Ishikawa (cell line): Measurements from ENCODE around the gene GRXCR1.

ENCODE experiments used
- EP300 ChIP-seq: IDR thresholded peaks from 2 replicates; pipeline ENCODE4 v1.6.1; 2012; ENCODE audit warnings: borderline replicate concordance
- FOXM1 ChIP-seq: IDR thresholded peaks from 2 replicates; pipeline ENCODE4 v1.6.1; 2012; ENCODE audit warnings: low read depth, borderline replicate concordance
- RAD21 ChIP-seq: IDR thresholded peaks from 2 replicates; pipeline ENCODE4 v1.6.1; 2012; ENCODE audit warnings: low read depth

- TF ChIP-seq RAD21 (no peak), FOXM1 (no peak), EP300 (no peak)
These were observed 869 bp upstream of the GRXCR1 start for GRCh38 chr4:42891644-42892043.
